Measurements from ENCODE around the gene HS3ST5. TPM values are rescaled to one million over a fixed set of nuclear protein-coding genes. Genes with fewer than 3 reads are reported as not detected.
"Not testable (repeated sequence)": the region's sequence is repeated elsewhere in the genome, so short reads cannot be mapped to it uniquely, and the experiment has no call there.

Gene HS3ST5
- total RNA-seq, 4 donors from 2014 or later = not detected

DNA sequence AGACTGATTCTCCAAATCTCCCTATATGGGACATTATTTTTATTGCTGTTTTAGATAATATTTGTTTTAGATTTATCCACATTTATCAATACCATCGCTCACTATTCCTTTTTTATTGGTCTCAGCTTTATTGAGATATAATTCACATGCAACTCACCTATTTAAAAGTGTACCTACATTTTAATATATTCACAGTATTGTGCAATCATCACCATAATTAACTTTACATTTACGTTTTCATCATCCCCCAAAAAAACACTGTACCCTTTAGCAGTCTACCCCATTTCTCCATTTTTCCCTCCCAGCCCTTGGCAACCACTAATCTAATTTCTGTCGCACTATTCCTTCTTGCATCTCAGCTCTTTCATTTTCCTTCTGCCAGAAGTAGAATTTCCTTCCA is 261.1 kb downstream of the HS3ST5 start:
- H3K4me3 ChIP-seq (ENCODE audit: low read depth, poor library complexity, severe bottlenecking) = no peak overlapping the region
- no peak for DNase-seq (ENCODE audit: low spot score in 2 of 2)
- WGBS, 2 donors = 73 to 75% methylated on average over 3 of the region's 3 CpGs
- TF ChIP-seq POLR2A (IDR thresholded peaks at IDR 0.05) (no peak), CTCF (IDR thresholded peaks at IDR 0.05) (no peak)
- intact Hi-C loops (cut with DNase I; ENCODE audit: low total_unique reads) = no loop called here

GRCh38 chr6:114080891-114081510 is 261.8 kb downstream of the HS3ST5 start:
- no peak for TF ChIP-seq CTCF (IDR thresholded peaks at IDR 0.05)
- no peak for TF ChIP-seq POLR2A (IDR thresholded peaks at IDR 0.05)
- intact Hi-C loops (cut with DNase I; ENCODE audit: low total_unique reads) = no loop called here

DNA sequence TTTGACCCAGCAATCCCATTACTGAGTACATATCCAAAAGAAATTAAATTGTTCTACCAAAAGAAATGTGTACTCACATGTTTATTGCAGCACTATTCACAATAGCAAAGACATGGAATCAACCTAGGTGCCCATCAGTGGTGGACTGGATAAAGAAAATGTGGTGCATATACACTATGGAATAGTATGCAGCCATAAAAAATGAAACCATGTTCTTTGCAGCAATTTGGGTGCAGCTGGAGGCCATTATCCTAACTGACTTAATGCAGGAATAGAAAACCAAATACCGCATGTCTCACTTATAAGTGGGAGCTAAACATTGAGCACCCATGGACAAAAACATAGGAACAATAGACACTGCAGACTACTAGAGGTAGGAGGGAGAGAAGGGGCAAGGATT is 262.4 kb downstream of the HS3ST5 start:
- 88 to 92% methylated on average over 1 of the region's 1 CpG for WGBS, 2 donors
- intact Hi-C loops (cut with DNase I; ENCODE audit: low total_unique reads); DNase-seq (ENCODE audit: low spot score in 2 of 2); H3K4me3 ChIP-seq (ENCODE audit: low read depth, poor library complexity, severe bottlenecking): not testable (repeated sequence)

More at GRCh38 chr6:114080891-114081510, 261.8 kb downstream of the HS3ST5 start:
- WGBS, 2 donors = 61 to 67% methylated on average over 3 of the region's 3 CpGs
- no peak overlapping the region for H3K4me3 ChIP-seq (ENCODE audit: low read depth, poor library complexity, severe bottlenecking)
- DNase-seq (ENCODE audit: low spot score in 2 of 2) = no peak

GRCh38 chr6:114075777-114076176 is 267.0 kb downstream of the HS3ST5 start:
- TF ChIP-seq POLR2A (IDR thresholded peaks at IDR 0.05) (no peak), CTCF (IDR thresholded peaks at IDR 0.05) (no peak)
- intact Hi-C loops (cut with DNase I; ENCODE audit: low total_unique reads) = no loop called here
- H3K4me3 ChIP-seq (ENCODE audit: low read depth, poor library complexity, severe bottlenecking) = no peak overlapping the region
- WGBS, 2 donors = 87 to 93% methylated on average over 3 of the region's 3 CpGs
- no peak for DNase-seq (ENCODE audit: low spot score in 2 of 2)

GRCh38 chr6:114075300-114075699 is 267.5 kb downstream of the HS3ST5 start:
- intact Hi-C loops (cut with DNase I; ENCODE audit: low total_unique reads) = no loop called here
- TF ChIP-seq CTCF (IDR thresholded peaks at IDR 0.05) = no peak
- no peak for TF ChIP-seq POLR2A (IDR thresholded peaks at IDR 0.05)
- no peak for DNase-seq (ENCODE audit: low spot score in 2 of 2)
- WGBS, 2 donors = 96 to 97% methylated on average over 4 of the region's 4 CpGs
- H3K4me3 ChIP-seq (ENCODE audit: low read depth, poor library complexity, severe bottlenecking) = no peak overlapping the region

DNA sequence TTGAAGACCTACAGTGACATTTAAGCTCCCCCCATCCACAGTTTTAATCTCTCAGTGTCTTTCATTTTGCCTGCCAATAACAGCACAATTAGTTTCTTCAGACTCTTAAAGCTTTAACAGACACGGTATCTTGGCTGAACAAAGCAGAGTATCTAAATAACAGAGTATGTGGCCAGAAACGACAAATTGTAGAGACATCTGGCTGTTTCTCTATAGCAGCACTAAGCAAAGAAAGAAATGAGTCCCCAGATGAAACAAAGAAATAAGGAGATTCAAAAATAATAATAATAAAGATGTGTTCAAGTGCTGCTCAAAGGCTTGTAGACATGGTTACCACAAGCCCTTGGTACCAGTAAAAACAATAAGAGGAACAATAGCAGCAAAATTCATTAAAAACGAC is 274.1 kb downstream of the HS3ST5 start:
- intact Hi-C loops (cut with DNase I; ENCODE audit: low total_unique reads) = no loop called here
- H3K4me3 ChIP-seq (ENCODE audit: low read depth, poor library complexity, severe bottlenecking) = no peak overlapping the region
- DNase-seq (ENCODE audit: low spot score in 2 of 2) = no peak
- no peak for TF ChIP-seq POLR2A (IDR thresholded peaks at IDR 0.05)
- no peak for TF ChIP-seq CTCF (IDR thresholded peaks at IDR 0.05)
- WGBS, 2 donors = 57 to 60% methylated on average over 3 of the region's 3 CpGs
